Neural cell (in vitro differentiated cells): ENCODE results near the gene LIG3. TPM values are rescaled to one million over a fixed set of nuclear protein-coding genes. Genes with fewer than 3 reads are reported as not detected.

Source experiments
- H2AFZ ChIP-seq: fragments of 200-600, 300-800 bp; sonication (generic), shearing (Covaris generic); 2 replicates; pipeline ENCODE4 v1.6.0; 2014; ENCODE audit warnings: low read depth, mild to moderate bottlenecking, antibody characterized with exemption, low read length, moderate library complexity
- H3F3A ChIP-seq: fragments of 200-600 bp; shearing (Covaris generic); 2 replicates; pipeline ENCODE4 v1.6.1; 2016; ENCODE audit warnings: mild to moderate bottlenecking, moderate library complexity, mixed read lengths, antibody characterized with exemption, low read length; ENCODE audit not compliant: insufficient read depth, poor library complexity, severe bottlenecking
- H3K27ac ChIP-seq: fragments of 200-600, 300-800 bp; sonication (generic), shearing (Covaris generic); 2 replicates; pipeline ENCODE4 v1.5.1; 2014; ENCODE audit warnings: mild to moderate bottlenecking, low read length, moderate library complexity
- H3K27me3 ChIP-seq: fragments of 300-800, 200-600 bp; sonication (generic), shearing (Covaris generic); 2 replicates; pipeline ENCODE4 v1.6.0; 2014; ENCODE audit warnings: mild to moderate bottlenecking, low read depth, low read length, moderate library complexity; ENCODE audit not compliant: insufficient read depth
- H3K36me3 ChIP-seq: fragments of 300-800, 200-600 bp; sonication (generic), shearing (Covaris generic); 2 replicates; pipeline ENCODE4 v1.5.1; 2014; ENCODE audit warnings: mild to moderate bottlenecking, antibody characterized with exemption, low read length, moderate library complexity; ENCODE audit not compliant: insufficient read depth
- H3K4me2 ChIP-seq: fragments of 300-800, 200-600 bp; sonication (generic), shearing (Covaris generic); 2 replicates; pipeline ENCODE4 v1.6.0; 2014; ENCODE audit warnings: mild to moderate bottlenecking, low read length
- H3K4me3 ChIP-seq: fragments of 300-800, 200-600 bp; sonication (generic), shearing (Covaris generic); 2 replicates; pipeline ENCODE4 v1.5.1; 2014; ENCODE audit warnings: mild to moderate bottlenecking, low read length, moderate library complexity
- H3K79me2 ChIP-seq: fragments of 200-600 bp; shearing (Covaris generic); replicated peaks from 2 replicates; pipeline ENCODE4 v1.6.0; 2014; ENCODE audit warnings: mild to moderate bottlenecking, low read length, moderate library complexity; ENCODE audit not compliant: insufficient read depth
- H3K9ac ChIP-seq: fragments of 300-800, 200-600 bp; sonication (generic), shearing (Covaris generic); 2 replicates; pipeline ENCODE4 v1.6.1; 2016; ENCODE audit warnings: mild to moderate bottlenecking, low read length, mixed read lengths
- H3K9me2 ChIP-seq: fragments of 200-600 bp; shearing (Covaris generic); 2 replicates; pipeline ENCODE4 v1.6.1; 2016; ENCODE audit warnings: mild to moderate bottlenecking, low read length, mixed read lengths; ENCODE audit not compliant: insufficient read depth
- H3K9me3 ChIP-seq: fragments of 200-600, 300-800 bp; sonication (generic), shearing (Covaris generic); 2 replicates; pipeline ENCODE4 v1.6.1; 2016; ENCODE audit warnings: mild to moderate bottlenecking, mixed run types, low read length, moderate library complexity, mixed read lengths
- H4K20me1 ChIP-seq: fragments of 200-600 bp; shearing (Covaris generic); 2 replicates; pipeline ENCODE4 v1.6.1; 2016; ENCODE audit warnings: mild to moderate bottlenecking, mixed run types; ENCODE audit not compliant: insufficient read depth
- CTCF ChIP-seq: fragments of 450-650 bp; IDR thresholded peaks from 2 replicates; pipeline ENCODE4 v1.5.1; 2014; ENCODE audit warnings: antibody characterized with exemption, mild to moderate bottlenecking, moderate library complexity; ENCODE audit not compliant: poor library complexity, severe bottlenecking
- EP300 ChIP-seq: fragments of 450-650 bp; conservative IDR thresholded peaks from 2 replicates; pipeline ENCODE4 v1.6.1; 2014; ENCODE audit warnings: antibody characterized with exemption, mild to moderate bottlenecking, moderate library complexity; ENCODE audit not compliant: poor library complexity, severe bottlenecking
- EZH2 ChIP-seq: fragments of 200-600, 300-800 bp; shearing (Covaris generic), sonication (generic); IDR thresholded peaks from 2 replicates; pipeline ENCODE4 v1.6.1; 2014; ENCODE audit warnings: antibody characterized with exemption, low read length, borderline replicate concordance, mild to moderate bottlenecking; ENCODE audit not compliant: insufficient read depth, poor library complexity, severe bottlenecking
- MXI1 ChIP-seq: fragments of 450-650 bp; conservative IDR thresholded peaks from 2 replicates; pipeline ENCODE4 v1.6.1; 2014; ENCODE audit warnings: antibody characterized with exemption, mild to moderate bottlenecking; ENCODE audit not compliant: poor library complexity, severe bottlenecking
- POLR2AphosphoS5 ChIP-seq: IDR thresholded peaks from 2 replicates; pipeline ENCODE4 v1.6.1; 2012
- RAD21 ChIP-seq: fragments of 450-650 bp; conservative IDR thresholded peaks from 2 replicates; pipeline ENCODE4 v1.6.1; 2014; ENCODE audit warnings: antibody characterized with exemption, mild to moderate bottlenecking, moderate library complexity
- REST ChIP-seq: IDR thresholded peaks from 2 replicates; pipeline ENCODE4 v1.6.1; 2012; ENCODE audit warnings: borderline replicate concordance
- SMC3 ChIP-seq: fragments of 450-650 bp; conservative IDR thresholded peaks from 2 replicates; pipeline ENCODE4 v1.6.1; 2014; ENCODE audit warnings: antibody characterized with exemption, mild to moderate bottlenecking, moderate library complexity; ENCODE audit not compliant: poor library complexity
- TAF1 ChIP-seq: IDR thresholded peaks from 2 replicates; pipeline ENCODE4 v1.6.1; 2012; ENCODE audit warnings: low read depth
- polyA plus RNA-seq: library from polyadenylated mRNA; depleted of rRNA; stranded (reverse); fragments of >200 nt; gene quantifications from 2 replicates; pipeline ENCODE4 v1.2.3, GENCODE V29; 2014

LIG3 gene
- polyA plus RNA-seq, 1 donor from 2014 or later: 21.8 TPM

- no peak for TF ChIP-seq EP300
- TF ChIP-seq POLR2AphosphoS5: no peak
- TF ChIP-seq CTCF: no peak
- no peak for TF ChIP-seq MXI1
- TF ChIP-seq SMC3: no peak
- TF ChIP-seq RAD21: no peak
- TF ChIP-seq REST: no peak
- TF ChIP-seq EZH2: no peak
- no peak for TF ChIP-seq TAF1
- H3K9me3 ChIP-seq: no peaks in the 10 kb centered on the region
- no peaks in the 10 kb centered on the region for H3K27me3 ChIP-seq
- no peaks in the 10 kb centered on the region for H3K36me3 ChIP-seq
- no peak overlapping the region for H3K9ac ChIP-seq
- H3F3A ChIP-seq: no peaks in the 10 kb centered on the region
- no peak overlapping the region for H3K27ac ChIP-seq
- no peaks in the 10 kb centered on the region for H3K9me2 ChIP-seq
- no peaks in the 10 kb centered on the region for H4K20me1 ChIP-seq
- H3K4me3 ChIP-seq: no peak overlapping the region
- no peak overlapping the region for H3K4me2 ChIP-seq
- H3K79me2 ChIP-seq: peaks cover 9% of the 10 kb centered on the region
- no peak overlapping the region for H2AFZ ChIP-seq
Observed at GRCh38 chr17:34988644-34989043, 8.3 kb downstream of the LIG3 start.

- Histone ChIP-seq H4K20me1 (no peaks in the 10 kb centered on the region), H3K4me3 (no peak overlapping the region), H3K27me3 (no peaks in the 10 kb centered on the region), H3K9ac (no peak overlapping the region), H3K79me2 (peaks cover under 1% of the 10 kb centered on the region), H3K9me3 (no peaks in the 10 kb centered on the region), H3F3A (no peaks in the 10 kb centered on the region), H3K9me2 (no peaks in the 10 kb centered on the region), H3K36me3 (no peaks in the 10 kb centered on the region), H3K4me2 (no peak overlapping the region), H2AFZ (no peak overlapping the region), H3K27ac (no peak overlapping the region)
- TF ChIP-seq EZH2: no peak
- no peak for TF ChIP-seq RAD21
- TF ChIP-seq CTCF: no peak
- no peak for TF ChIP-seq MXI1
- TF ChIP-seq EP300: no peak
- TF ChIP-seq SMC3: no peak
- TF ChIP-seq TAF1: no peak
- TF ChIP-seq REST: no peak
- no peak for TF ChIP-seq POLR2AphosphoS5
Observed at GRCh38 chr17:34989473-34989872, 9.2 kb downstream of the LIG3 start.
